HG02623 (cell line): Measurements from ENCODE around the gene PPP1R8.
A peak's percentile ranks its signal among the peaks of the same experiment; 100 is the strongest.
"Not testable (repeated sequence)": the region's sequence is repeated elsewhere in the genome, so short reads cannot be mapped to it uniquely, and the experiment has no call there.

Experiments
- ATAC-seq: cut with Tn5 transposase; IDR thresholded peaks from one replicate; pipeline ENCODE4 v1.9.1; 2021; ENCODE audit warnings: moderate library complexity; ENCODE audit not compliant: unreplicated experiment

PPP1R8 gene

GRCh38 chr1:27831568-27832410 lies 1.2 kb downstream of the PPP1R8 start:
- ATAC-seq = no peak

GRCh38 chr1:27832762-27833161 lies 2.2 kb downstream of the PPP1R8 start:
- no peak for ATAC-seq

GRCh38 chr1:27833470-27833869 lies 2.9 kb downstream of the PPP1R8 start:
- ATAC-seq = no peak

- no peak for ATAC-seq
Observed at GRCh38 chr1:27835046-27835445, 4.5 kb downstream of the PPP1R8 start.

GRCh38 chr1:27835501-27835900 lies 4.9 kb downstream of the PPP1R8 start:
- ATAC-seq = no peak

GRCh38 chr1:27849951-27850350 lies 19.4 kb downstream of the PPP1R8 start:
- ATAC-seq = no peak

GRCh38 chr1:27855085-27855484 lies 24.5 kb downstream of the PPP1R8 start:
- no peak for ATAC-seq

- no peak for ATAC-seq
Observed at GRCh38 chr1:27856561-27857343, 26.2 kb downstream of the PPP1R8 start.

- ATAC-seq = not testable (repeated sequence)
Observed at GRCh38 chr1:27857552-27857951, 27.0 kb downstream of the PPP1R8 start.

GRCh38 chr1:27858072-27858948 lies 27.7 kb downstream of the PPP1R8 start:
- peak; percentile 60 for ATAC-seq

- no peak for ATAC-seq
Observed at GRCh38 chr1:27858949-27859576, 28.5 kb downstream of the PPP1R8 start.

- ATAC-seq = no peak
Observed at GRCh38 chr1:27861436-27861835, 30.9 kb downstream of the PPP1R8 start.

- no peak for ATAC-seq
Observed at GRCh38 chr1:27862004-27862403, 31.4 kb downstream of the PPP1R8 start.

GRCh38 chr1:27862671-27863537 lies 32.3 kb downstream of the PPP1R8 start:
- ATAC-seq = peak; percentile 40

GRCh38 chr1:27863538-27863915 lies 32.9 kb downstream of the PPP1R8 start:
- no peak for ATAC-seq

GRCh38 chr1:27864264-27864895 lies 33.8 kb downstream of the PPP1R8 start:
- ATAC-seq = no peak

- ATAC-seq = no peak
Observed at GRCh38 chr1:27865821-27866220, 35.2 kb downstream of the PPP1R8 start.

- ATAC-seq = no peak
Observed at GRCh38 chr1:27868556-27868931, 38.0 kb downstream of the PPP1R8 start.
